DMS 273 (cell line): Measurements from ENCODE around the gene RPL39L.
A peak's percentile ranks its signal among the peaks of the same experiment; 100 is the strongest.
"Not testable (repeated sequence)": the region's sequence is repeated elsewhere in the genome, so short reads cannot be mapped to it uniquely, and the experiment has no call there.

Experiments
- DNase-seq: peaks from one replicate; lab custom pipeline; 2025; ENCODE audit not compliant: unreplicated experiment; lab: John Stamatoyannopoulos, UW

Gene RPL39L

GRCh38 chr3:187145149-187145895 is 6.0 kb upstream of the RPL39L start:
- DNase-seq = no peak

- no peak for DNase-seq
Measured at GRCh38 chr3:187139895-187140253, 578 bp upstream of the RPL39L start.

GRCh38 chr3:187136936-187137335 is 2.4 kb downstream of the RPL39L start:
- no peak for DNase-seq

- no peak for DNase-seq
Measured at GRCh38 chr3:187136337-187136736, 3.0 kb downstream of the RPL39L start.

GRCh38 chr3:187135172-187135690 is 4.1 kb downstream of the RPL39L start:
- DNase-seq = not testable (repeated sequence)

- not testable (repeated sequence) for DNase-seq
Measured at GRCh38 chr3:187133181-187133580, 6.1 kb downstream of the RPL39L start.

GRCh38 chr3:187132666-187133065 is 6.6 kb downstream of the RPL39L start:
- DNase-seq = no peak

- DNase-seq = no peak
Measured at GRCh38 chr3:187131981-187132380, 7.3 kb downstream of the RPL39L start.

- DNase-seq = no peak
Measured at GRCh38 chr3:187130346-187131066, 8.8 kb downstream of the RPL39L start.

- no peak for DNase-seq
Measured at GRCh38 chr3:187125319-187126031, 13.8 kb downstream of the RPL39L start.

- no peak for DNase-seq
Measured at GRCh38 chr3:187122261-187122660, 17.0 kb downstream of the RPL39L start.

GRCh38 chr3:187120326-187120725 is 19.0 kb downstream of the RPL39L start:
- DNase-seq = no peak

GRCh38 chr3:187114511-187114910 is 24.8 kb downstream of the RPL39L start:
- DNase-seq = no peak

- peak; percentile 55 for DNase-seq
Measured at GRCh38 chr3:187112934-187113793, 26.1 kb downstream of the RPL39L start.

GRCh38 chr3:187110156-187110555 is 29.1 kb downstream of the RPL39L start:
- no peak for DNase-seq

GRCh38 chr3:187107989-187108388 is 31.3 kb downstream of the RPL39L start:
- no peak for DNase-seq

- no peak for DNase-seq
Measured at GRCh38 chr3:187105700-187106099, 33.6 kb downstream of the RPL39L start.

- DNase-seq = no peak
Measured at GRCh38 chr3:187104933-187105332, 34.4 kb downstream of the RPL39L start.

GRCh38 chr3:187104342-187104741 is 35.0 kb downstream of the RPL39L start:
- DNase-seq = no peak

GRCh38 chr3:187103251-187103650 is 36.0 kb downstream of the RPL39L start:
- DNase-seq = no peak
